GM19328 (cell line): Measurements from ENCODE around the gene GRK5.
A peak's percentile ranks its signal among the peaks of the same experiment; 100 is the strongest.
"Not testable (repeated sequence)": the region's sequence is repeated elsewhere in the genome, so short reads cannot be mapped to it uniquely, and the experiment has no call there.

Experiments
- ATAC-seq: cut with Tn5 transposase; IDR thresholded peaks from one replicate; pipeline ENCODE4 v1.9.1; 2021; ENCODE audit warnings: mild to moderate bottlenecking, moderate library complexity; ENCODE audit not compliant: unreplicated experiment

GRK5 gene

GRCh38 chr10:119248184-119248583, 40.8 kb downstream of the GRK5 start:
- no peak for ATAC-seq

GRCh38 chr10:119248681-119249080, 41.3 kb downstream of the GRK5 start:
- no peak for ATAC-seq

GRCh38 chr10:119250641-119251314, 43.4 kb downstream of the GRK5 start:
- no peak for ATAC-seq

- no peak for ATAC-seq
Observed at GRCh38 chr10:119251315-119251708, 43.9 kb downstream of the GRK5 start.

GRCh38 chr10:119252051-119252465, 44.7 kb downstream of the GRK5 start:
- ATAC-seq = no peak

- no peak for ATAC-seq
Observed at GRCh38 chr10:119252470-119253151, 45.2 kb downstream of the GRK5 start.

- ATAC-seq = no peak
Observed at GRCh38 chr10:119253433-119254174, 46.2 kb downstream of the GRK5 start.

GRCh38 chr10:119254335-119254734, 47.0 kb downstream of the GRK5 start:
- ATAC-seq = no peak

- no peak for ATAC-seq
Observed at GRCh38 chr10:119256030-119256429, 48.7 kb downstream of the GRK5 start.

- no peak for ATAC-seq
Observed at GRCh38 chr10:119256897-119257296, 49.5 kb downstream of the GRK5 start.

- ATAC-seq = no peak
Observed at GRCh38 chr10:119257899-119258419, 50.6 kb downstream of the GRK5 start.

GRCh38 chr10:119259345-119259744, 52.0 kb downstream of the GRK5 start:
- no peak for ATAC-seq

GRCh38 chr10:119261016-119261415, 53.6 kb downstream of the GRK5 start:
- not testable (repeated sequence) for ATAC-seq

- ATAC-seq = no peak
Observed at GRCh38 chr10:119263951-119264617, 56.7 kb downstream of the GRK5 start.

GRCh38 chr10:119265691-119266090, 58.3 kb downstream of the GRK5 start:
- no peak for ATAC-seq

- no peak for ATAC-seq
Observed at GRCh38 chr10:119267384-119267783, 60.0 kb downstream of the GRK5 start.

- no peak for ATAC-seq
Observed at GRCh38 chr10:119268428-119268827, 61.1 kb downstream of the GRK5 start.

- peak; percentile 55 for ATAC-seq
Observed at GRCh38 chr10:119268871-119269506, 61.6 kb downstream of the GRK5 start.

- no peak for ATAC-seq
Observed at GRCh38 chr10:119269737-119270136, 62.4 kb downstream of the GRK5 start.

- peak; percentile 39 for ATAC-seq
Observed at GRCh38 chr10:119270762-119271366, 63.5 kb downstream of the GRK5 start.
